ENCODE data around the gene WDFY3.

GRCh38 chr4:84660606-84661005, 305.9 kb downstream of the WDFY3 start:
- TF ChIP-seq TARDBP (IDR thresholded peaks at IDR 0.05) (no peak), NFRKB (IDR thresholded peaks at IDR 0.05) (no peak), LEF1 (IDR thresholded peaks at IDR 0.05; ENCODE audit: borderline replicate concordance) (no peak), SUZ12 (IDR thresholded peaks at IDR 0.05) (no peak), ZNF384 (IDR thresholded peaks at IDR 0.05) (no peak), FOXM1 (IDR thresholded peaks at IDR 0.05; ENCODE audit: borderline replicate concordance) (no peak)
